Suppressor macrophage treated with lipopolysaccharide for 1 hour (primary cell): ENCODE measurements around the gene INKA2.
A peak's percentile ranks its signal among the peaks of the same experiment; 100 is the strongest.

Experiments
- DNase-seq, 3 donors: peaks; one replicate each; pipeline ENCODE4 v3.0.0-alpha.2; 2020 to 2022

Gene INKA2

DNA sequence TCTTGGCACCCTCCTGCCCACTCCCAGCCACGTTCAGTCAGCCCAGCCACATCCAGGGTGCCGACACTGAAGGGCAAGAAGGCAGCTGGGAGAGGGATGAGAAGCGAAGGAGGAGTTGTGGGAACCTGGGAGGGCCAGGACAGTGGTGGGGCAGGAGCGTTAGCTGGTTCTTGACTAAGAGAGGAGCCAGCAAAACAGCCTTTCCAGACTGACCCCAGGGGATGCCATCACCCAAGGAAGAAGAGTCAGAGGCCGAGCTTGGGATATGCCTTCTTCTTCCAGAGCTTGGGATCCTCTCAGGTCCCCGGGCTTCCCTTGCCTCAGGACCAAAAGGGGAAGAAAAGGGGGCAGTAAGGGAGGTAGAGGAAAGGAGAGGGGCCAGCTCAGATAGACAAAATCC lies 7.2 kb downstream of the INKA2 start:
- no peak for DNase-seq

DNA sequence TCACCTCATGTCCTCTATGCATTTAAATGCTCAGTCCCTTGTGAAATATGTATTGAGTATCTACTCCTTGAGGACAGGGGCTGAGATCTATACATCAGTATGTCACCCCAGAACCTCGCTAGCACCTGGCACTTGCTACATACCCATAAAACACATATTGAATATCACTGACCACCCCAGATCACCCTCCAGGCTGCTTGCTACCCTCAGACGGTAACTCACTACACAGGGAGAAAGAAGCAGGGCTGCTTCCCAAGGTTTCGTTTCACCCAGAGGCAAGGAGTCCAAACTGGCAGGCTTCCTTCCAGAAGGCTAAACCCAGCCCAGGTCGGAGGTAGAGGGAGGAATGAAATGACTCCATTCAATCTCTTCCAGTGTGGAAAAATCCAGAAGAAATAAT lies 8.5 kb downstream of the INKA2 start:
- no peak for DNase-seq

- no peak for DNase-seq
Measured at GRCh38 chr1:111729946-111730681, 9.1 kb downstream of the INKA2 start.

DNA sequence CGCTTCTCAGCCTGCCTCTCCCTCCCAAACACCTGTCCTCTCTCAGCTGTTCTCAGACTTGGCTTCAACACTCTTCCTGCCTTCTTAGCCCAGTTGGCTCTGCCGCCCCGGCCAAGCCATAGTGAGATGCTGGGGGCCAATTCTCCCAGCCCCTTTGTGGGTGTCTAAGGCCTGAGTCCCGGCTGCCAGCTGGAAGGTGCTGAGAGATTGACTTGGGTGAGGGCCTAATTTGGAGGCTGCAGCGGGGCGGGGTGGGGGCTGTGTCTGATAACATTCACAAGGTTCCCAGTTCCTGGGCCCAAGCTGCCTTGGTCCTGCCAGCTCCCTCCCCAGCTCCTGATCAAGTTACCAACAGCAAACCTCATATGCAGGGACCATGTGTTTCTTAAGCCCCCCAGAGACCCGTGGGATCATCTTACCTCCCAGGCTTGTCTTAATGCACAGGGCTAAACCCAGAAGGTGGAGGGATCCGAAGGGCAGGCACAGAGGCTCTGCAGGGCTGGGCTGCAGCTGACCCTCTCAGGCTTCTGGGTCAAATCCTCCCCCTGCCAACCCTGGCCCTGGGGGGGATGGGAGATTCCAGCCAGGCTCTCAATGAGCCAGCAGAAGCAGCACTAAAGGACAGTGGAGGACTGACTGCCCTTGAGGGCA lies 9.8 kb downstream of the INKA2 start:
- DNase-seq, result no peak

GRCh38 chr1:111727056-111727455 lies 12.1 kb downstream of the INKA2 start:
- no peak for DNase-seq

- no peak for DNase-seq
Measured at GRCh38 chr1:111725192-111725591, 14.0 kb downstream of the INKA2 start.

- DNase-seq, result no peak
Measured at GRCh38 chr1:111723871-111724270, 15.3 kb downstream of the INKA2 start.

- DNase-seq, result no peak
Measured at GRCh38 chr1:111723091-111723806, 15.9 kb downstream of the INKA2 start.

DNA sequence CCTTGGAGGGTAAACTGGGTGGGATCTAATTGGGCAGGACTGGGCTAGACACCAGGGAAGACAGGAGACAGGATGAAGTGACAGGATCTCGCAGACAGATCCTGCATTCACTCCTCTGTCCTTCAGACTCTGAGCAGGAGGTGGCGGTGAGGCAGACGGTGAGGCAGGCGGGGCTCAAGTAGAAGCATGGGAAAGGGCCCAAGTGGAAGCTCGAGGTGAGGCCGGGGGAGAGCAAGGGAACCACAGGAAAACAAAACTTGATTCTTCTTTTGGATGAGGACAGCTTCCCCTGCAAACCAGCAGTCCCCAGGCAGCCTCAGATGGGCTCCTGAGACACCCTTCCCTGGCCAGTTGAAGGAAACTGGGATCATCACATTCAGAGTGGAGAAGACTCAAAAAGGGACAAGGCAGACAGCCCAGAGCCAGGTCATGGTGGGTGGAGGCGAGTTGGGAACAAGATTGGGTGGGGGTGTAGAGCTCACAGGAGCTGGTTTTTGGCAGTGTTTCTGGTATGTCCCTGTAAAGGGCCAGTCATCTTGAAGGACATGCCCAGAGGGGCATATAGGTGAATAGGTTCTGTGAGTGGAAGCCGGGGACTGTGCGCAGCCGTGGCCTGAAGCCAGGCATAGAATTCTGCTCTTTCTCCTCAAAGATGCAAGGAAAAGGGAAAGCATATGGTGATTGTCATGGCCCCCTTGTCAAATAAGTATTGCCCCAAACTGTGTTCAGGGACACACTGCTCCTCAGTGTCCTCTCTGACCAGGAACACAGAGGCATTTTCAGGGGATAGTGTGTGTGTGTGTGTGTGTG lies 18.0 kb downstream of the INKA2 start:
- no peak for DNase-seq

DNA sequence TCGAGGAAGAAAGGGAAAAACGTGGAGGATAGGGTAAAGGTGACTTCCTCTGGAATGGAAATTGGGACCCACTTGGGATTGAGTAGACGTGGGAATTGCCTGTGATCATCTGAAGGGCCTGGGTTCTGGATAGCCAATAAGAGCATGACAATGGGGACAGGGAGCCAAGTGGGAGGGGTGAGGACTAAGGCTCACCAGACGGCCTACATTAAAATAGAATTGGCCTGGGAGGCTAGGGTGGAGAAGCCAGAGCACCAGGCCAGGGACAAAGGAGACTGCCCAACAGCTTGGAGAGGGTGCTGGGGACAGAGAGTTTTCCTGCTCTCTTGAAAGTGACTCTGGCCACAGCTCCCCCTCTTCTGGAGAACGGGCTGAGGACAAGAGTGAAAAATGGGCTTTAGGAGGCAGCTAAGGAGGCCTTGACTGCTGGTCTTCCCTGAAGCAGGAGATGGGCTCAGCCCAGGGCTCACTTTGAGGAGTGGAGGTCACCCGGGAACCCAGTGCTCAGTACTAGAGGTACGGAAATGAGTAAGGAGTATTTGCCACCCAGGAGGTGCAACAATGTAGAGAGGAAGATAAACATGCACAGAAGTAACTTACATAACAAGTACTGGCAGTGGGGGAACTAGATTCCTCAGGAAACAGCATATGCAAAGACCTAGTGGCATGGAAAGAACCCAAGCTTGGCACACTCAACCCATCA lies 18.8 kb downstream of the INKA2 start:
- no peak for DNase-seq

DNA sequence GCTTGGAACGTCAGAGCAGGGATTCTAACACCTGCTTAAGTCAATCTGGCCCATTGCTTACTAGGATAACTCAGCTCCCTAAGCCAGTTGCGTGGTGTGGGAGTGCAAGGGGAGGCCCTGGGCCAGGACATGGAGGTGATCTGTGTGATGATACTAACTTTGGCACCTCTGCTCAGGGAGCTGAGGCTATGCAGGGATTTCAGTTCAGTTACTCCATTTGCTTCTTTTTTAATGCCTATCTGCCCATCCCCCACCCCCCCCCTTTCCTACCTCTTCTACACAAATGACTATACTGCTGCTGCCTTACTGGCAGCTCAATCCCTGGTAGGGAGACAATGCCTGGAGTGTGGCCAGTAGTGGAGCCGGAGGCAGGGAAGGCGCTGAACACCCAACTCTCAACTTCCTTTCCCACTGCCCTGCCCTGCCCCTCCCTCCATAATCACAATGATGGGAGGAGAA lies 19.5 kb downstream of the INKA2 start:
- DNase-seq, result no peak

- no peak for DNase-seq
Measured at GRCh38 chr1:111719135-111719534, 20.1 kb downstream of the INKA2 start.

GRCh38 chr1:111717450-111717849 lies 21.7 kb downstream of the INKA2 start:
- DNase-seq, result no peak

GRCh38 chr1:111716333-111716732 lies 22.9 kb downstream of the INKA2 start:
- no peak for DNase-seq

DNA sequence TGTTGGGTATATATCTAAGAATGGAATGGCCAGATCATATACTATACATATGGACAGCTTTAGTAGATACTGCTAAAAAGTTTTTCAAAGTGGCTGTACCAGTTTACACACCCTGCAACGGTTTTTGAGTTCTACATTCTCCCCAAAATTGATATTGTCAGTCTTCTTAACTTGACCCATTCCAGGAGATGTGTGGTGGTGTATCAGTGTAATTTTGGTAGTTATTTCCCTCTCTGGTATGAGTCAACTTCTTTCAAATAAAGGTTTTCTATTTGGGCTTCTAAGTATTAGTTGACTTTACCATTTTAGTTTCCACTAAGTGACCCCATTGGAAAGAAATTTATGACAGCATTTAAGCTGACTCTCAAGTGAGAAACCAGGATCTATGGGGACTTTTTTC lies 29.2 kb downstream of the INKA2 start:
- no peak for DNase-seq

GRCh38 chr1:111707906-111708305 lies 31.3 kb downstream of the INKA2 start:
- peak in 1 of 3 donors; percentile 7 for DNase-seq

DNA sequence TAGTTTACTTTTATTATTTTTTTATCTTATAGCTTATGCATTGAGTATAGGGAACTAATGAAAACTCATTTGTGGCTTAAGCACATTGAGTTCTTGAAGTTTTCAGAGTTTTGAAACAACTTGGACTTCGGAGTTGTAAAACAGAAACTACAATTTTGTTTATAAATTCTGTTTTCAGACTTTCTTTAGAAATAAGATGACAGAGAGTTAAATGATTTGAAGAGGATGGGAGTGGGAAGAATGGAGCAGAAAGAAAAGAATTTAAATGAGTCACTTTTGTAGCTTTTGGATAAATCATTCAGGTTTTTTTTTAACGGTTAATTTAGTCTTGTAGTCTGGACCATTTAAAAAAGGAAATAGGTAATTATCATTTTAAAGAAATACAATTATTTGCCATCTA lies 32.3 kb downstream of the INKA2 start:
- no peak for DNase-seq

DNA sequence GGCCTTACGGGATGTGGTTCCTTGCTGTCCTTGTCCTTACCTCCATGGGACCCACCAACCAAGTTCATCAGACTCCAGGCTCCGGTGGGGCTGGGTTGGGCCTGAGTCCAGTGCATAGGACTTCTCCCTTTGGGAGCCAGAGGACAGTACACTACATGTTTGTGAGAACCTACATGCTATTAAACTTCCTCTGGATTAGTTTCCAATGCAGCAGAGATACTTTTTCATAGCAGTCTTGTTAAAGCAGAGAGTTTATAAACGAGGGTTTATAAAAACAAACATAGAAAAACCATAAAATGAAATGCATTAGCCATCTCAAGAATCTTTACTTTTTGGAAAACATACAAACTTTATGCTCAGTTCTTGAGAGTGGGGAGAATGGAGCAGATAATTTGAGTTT lies 33.4 kb downstream of the INKA2 start:
- no peak for DNase-seq

DNA sequence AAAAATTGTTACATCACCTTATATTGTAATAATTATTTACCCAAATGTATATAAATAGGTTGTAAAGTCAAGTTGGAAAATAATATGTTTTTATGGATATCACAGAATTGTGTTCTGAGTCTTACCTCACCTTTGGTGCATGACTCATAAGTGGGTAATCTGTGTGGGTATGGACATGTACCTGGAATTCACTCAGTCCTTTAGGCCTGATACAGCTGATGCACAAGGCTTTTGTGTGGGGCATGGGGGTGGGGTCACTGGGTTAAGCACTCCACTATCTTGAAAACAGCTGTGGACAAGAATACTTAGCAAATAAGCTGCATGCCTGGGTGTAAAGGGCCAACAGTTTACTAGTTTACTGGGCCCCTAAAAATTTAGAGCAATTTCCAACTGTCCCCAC lies 34.4 kb downstream of the INKA2 start:
- no peak for DNase-seq

GRCh38 chr1:111704240-111704639 lies 35.0 kb downstream of the INKA2 start:
- no peak for DNase-seq

DNA sequence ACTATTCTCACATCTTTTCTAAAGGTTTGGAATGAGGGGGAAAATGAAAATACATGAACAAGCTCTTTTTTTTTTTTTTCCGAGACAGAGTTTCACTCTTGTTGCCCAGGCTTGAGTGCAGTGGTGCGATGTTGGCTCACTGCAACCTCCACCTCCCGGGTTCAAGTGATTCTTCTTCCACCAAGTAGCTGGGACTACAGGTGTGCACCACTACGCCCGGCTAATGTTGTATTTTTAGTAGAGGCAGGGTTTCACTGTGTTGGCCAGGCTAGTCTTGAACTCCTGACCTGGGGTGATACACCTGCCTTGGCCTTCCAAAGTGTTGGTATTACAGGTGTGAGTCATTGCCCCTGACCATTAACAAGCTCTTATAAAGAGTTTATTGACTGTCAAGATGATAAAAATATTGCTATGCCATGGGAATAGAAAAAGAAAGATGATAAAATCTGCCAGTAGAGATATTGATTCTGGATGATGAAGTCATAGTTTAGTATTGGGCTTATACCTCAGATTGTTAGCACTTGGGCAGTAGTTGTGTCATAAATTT lies 36.6 kb downstream of the INKA2 start:
- no peak for DNase-seq

- DNase-seq, result no peak
Measured at GRCh38 chr1:111699268-111699667, 39.9 kb downstream of the INKA2 start.
